GM23338 (cell line): ENCODE data around the gene OR9I1. TPM values are rescaled to one million over a fixed set of nuclear protein-coding genes. Genes with fewer than 3 reads are reported as not detected.

ENCODE experiments used
- ATAC-seq: fragments of 200-7000 bp; cut with Tn5 transposase; 3 replicates; pipeline ENCODE4 v1.9.1; 2020
- DNase-seq: peaks from one replicate; pipeline ENCODE4 v3.0.0-alpha.2; 2015; ENCODE audit warnings: low spot score
- H2AFZ ChIP-seq: fragments of 200-600 bp; sonication (generic); 2 replicates; pipeline ENCODE4 v1.8.0; 2016; ENCODE audit warnings: antibody characterized with exemption, mild to moderate bottlenecking, moderate library complexity
- H3F3A ChIP-seq: fragments of 200-600 bp; sonication (generic); replicated peaks from 2 replicates; pipeline ENCODE4 v1.8.0; 2017; ENCODE audit warnings: antibody characterized with exemption, mixed run types, low read depth
- H3K27ac ChIP-seq: fragments of 200-600 bp; sonication (generic); 2 replicates; pipeline ENCODE4 v1.6.1; 2016; ENCODE audit warnings: low read depth
- H3K27me3 ChIP-seq: fragments of 200-600 bp; sonication (generic); 2 replicates; pipeline ENCODE4 v1.8.0; 2016; ENCODE audit warnings: mild to moderate bottlenecking, mixed run types, moderate library complexity; ENCODE audit not compliant: insufficient read depth
- H3K36me3 ChIP-seq: fragments of 200-600 bp; sonication (generic); 2 replicates; pipeline ENCODE4 v1.8.0; 2016; ENCODE audit warnings: mild to moderate bottlenecking; ENCODE audit not compliant: insufficient read depth
- H3K4me1 ChIP-seq: fragments of 200-600 bp; sonication (generic); 2 replicates; pipeline ENCODE4 v1.8.0; 2016; ENCODE audit warnings: mild to moderate bottlenecking, moderate library complexity; ENCODE audit not compliant: insufficient read depth
- H3K4me2 ChIP-seq: fragments of 200-600 bp; sonication (generic); 2 replicates; pipeline ENCODE4 v1.7.1; 2017; ENCODE audit warnings: mixed run types
- H3K4me3 ChIP-seq: fragments of 200-600 bp; sonication (generic); 2 replicates; pipeline ENCODE4 v1.6.1; 2016; ENCODE audit warnings: mixed run types
- H3K79me2 ChIP-seq: fragments of 200-600 bp; sonication (generic); replicated peaks from 2 replicates; pipeline ENCODE4 v1.8.0; 2017; ENCODE audit warnings: mild to moderate bottlenecking; ENCODE audit not compliant: insufficient read depth
- H3K9me2 ChIP-seq: fragments of 200-600 bp; sonication (generic); 2 replicates; pipeline ENCODE4 v1.8.0; 2017; ENCODE audit not compliant: insufficient read depth
- H4K20me1 ChIP-seq: fragments of 200-600 bp; sonication (generic); replicated peaks from 2 replicates; pipeline ENCODE4 v1.8.0; 2017; ENCODE audit warnings: mild to moderate bottlenecking; ENCODE audit not compliant: insufficient read depth
- H3K27ac Mint-ChIP-seq: 2 replicates; pipeline ENCODE4 v1.8.0; 2020; ENCODE audit warnings: inconsistent platforms, mild to moderate bottlenecking, moderate library complexity, mixed read lengths
- H3K27me3 Mint-ChIP-seq: 3 replicates; pipeline ENCODE4 v1.8.0; 2022; ENCODE audit warnings: low read depth, mild to moderate bottlenecking, moderate library complexity, mixed read lengths, inconsistent platforms; ENCODE audit not compliant: insufficient read depth, poor library complexity
- H3K36me3 Mint-ChIP-seq: 3 replicates; pipeline ENCODE4 v1.8.0; 2021; ENCODE audit warnings: low read depth, mild to moderate bottlenecking, inconsistent platforms, moderate library complexity, mixed read lengths
- H3K4me1 Mint-ChIP-seq: 3 replicates; pipeline ENCODE4 v1.8.0; 2020; ENCODE audit warnings: mild to moderate bottlenecking, inconsistent platforms, mixed read lengths
- H3K4me3 Mint-ChIP-seq: 3 replicates; pipeline ENCODE4 v1.8.0; 2021; ENCODE audit warnings: moderate library complexity, mild to moderate bottlenecking, inconsistent platforms, mixed read lengths
- H3K9me3 Mint-ChIP-seq: 3 replicates; pipeline ENCODE4 v1.8.0; 2020; ENCODE audit warnings: moderate library complexity, mild to moderate bottlenecking, inconsistent platforms, mixed read lengths
- long read RNA-seq: library from polyadenylated mRNA; unstranded; transcript quantifications from one replicate; pipeline ENCODE4 v2.0.0, GENCODE V29; 2020; ENCODE audit not compliant: unreplicated experiment
- polyA plus RNA-seq: library from polyadenylated mRNA; unstranded; fragments of >200 nt; fragmentation: Nextera tagmentation; extraction: Ambion mirVana; gene quantifications from 2 replicates; pipeline ENCODE4 v1.2.1, GENCODE V29; 2016
- total RNA-seq: library from RNA; depleted of rRNA; stranded (reverse); fragments of >200 nt; shearing (Covaris generic); gene quantifications from 2 replicates; pipeline ENCODE4 v1.2.3, GENCODE V29; 2014; rRNA removed
- TF ChIP-seq, protein P1 (sequence below): IDR thresholded peaks from one replicate; pipeline ENCODE4 v1.6.1; 2018; ENCODE audit warnings: antibody characterized with exemption; ENCODE audit not compliant: unreplicated experiment
- TF ChIP-seq, protein P2 (sequence below): fragments of 250-450 bp; sonication (Bioruptor Pico); IDR thresholded peaks from 2 replicates; pipeline ENCODE4 v1.5.0; 2020; ENCODE audit warnings: mild to moderate bottlenecking, moderate library complexity

Gene OR9I1, protein sequence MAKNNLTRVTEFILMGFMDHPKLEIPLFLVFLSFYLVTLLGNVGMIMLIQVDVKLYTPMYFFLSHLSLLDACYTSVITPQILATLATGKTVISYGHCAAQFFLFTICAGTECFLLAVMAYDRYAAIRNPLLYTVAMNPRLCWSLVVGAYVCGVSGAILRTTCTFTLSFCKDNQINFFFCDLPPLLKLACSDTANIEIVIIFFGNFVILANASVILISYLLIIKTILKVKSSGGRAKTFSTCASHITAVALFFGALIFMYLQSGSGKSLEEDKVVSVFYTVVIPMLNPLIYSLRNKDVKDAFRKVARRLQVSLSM
- total RNA-seq: not detected in 2 replicates
- not detected in 2 replicates for polyA plus RNA-seq
- long read RNA-seq: 0 reads

DNA sequence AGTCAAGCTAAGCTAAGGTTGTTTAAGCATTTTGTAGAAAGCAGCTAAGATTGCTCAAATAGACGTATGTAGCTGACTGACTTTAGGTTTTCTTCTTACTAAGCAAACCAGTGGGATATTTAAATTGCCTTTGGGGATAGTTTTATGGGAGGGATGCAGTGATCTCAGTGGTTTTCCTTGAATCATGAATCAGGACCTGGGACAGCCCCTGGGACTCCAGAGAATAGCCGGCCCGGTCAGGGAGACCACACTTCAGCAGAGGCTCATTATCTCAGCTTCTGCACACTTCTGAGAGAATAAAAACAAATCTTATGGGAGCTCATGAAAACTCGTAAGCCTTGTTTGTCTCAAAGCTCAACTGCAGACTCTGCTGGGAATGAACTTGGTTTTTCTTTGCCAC, at the start of gene OR9I1:
Gene OR9I1 (minus strand): TSS at position 62 of the 400 bp plus-strand sequence. CDS start 6,086 bp downstream, outside the sequence.
- Mint-ChIP-seq H3K27me3 (no peaks in the 10 kb centered on the region), H3K9me3 (no peaks in the 10 kb centered on the region), H3K27ac (no peak within 1 kb of the TSS), H3K4me3 (no peak within 1 kb of the TSS), H3K4me1 (no peaks in the 10 kb centered on the region), H3K36me3 (no peaks in the 10 kb centered on the region)
- Histone ChIP-seq H4K20me1 (no peaks in the 10 kb centered on the region), H3K9me2 (no peaks in the 10 kb centered on the region), H3K79me2 (no peaks in the 10 kb centered on the region), H3K27ac (no peak within 1 kb of the TSS), H3K27me3 (no peaks in the 10 kb centered on the region), H3F3A (no peaks in the 10 kb centered on the region), H3K4me1 (no peaks in the 10 kb centered on the region), H3K36me3 (no peaks in the 10 kb centered on the region), H3K4me3 (no peak within 1 kb of the TSS), H2AFZ (no peak within 1 kb of the TSS), H3K4me2 (no peak within 1 kb of the TSS)
- no peak for ATAC-seq
- peak; percentile 17 for DNase-seq
- TF ChIP-seq, protein P1, sequence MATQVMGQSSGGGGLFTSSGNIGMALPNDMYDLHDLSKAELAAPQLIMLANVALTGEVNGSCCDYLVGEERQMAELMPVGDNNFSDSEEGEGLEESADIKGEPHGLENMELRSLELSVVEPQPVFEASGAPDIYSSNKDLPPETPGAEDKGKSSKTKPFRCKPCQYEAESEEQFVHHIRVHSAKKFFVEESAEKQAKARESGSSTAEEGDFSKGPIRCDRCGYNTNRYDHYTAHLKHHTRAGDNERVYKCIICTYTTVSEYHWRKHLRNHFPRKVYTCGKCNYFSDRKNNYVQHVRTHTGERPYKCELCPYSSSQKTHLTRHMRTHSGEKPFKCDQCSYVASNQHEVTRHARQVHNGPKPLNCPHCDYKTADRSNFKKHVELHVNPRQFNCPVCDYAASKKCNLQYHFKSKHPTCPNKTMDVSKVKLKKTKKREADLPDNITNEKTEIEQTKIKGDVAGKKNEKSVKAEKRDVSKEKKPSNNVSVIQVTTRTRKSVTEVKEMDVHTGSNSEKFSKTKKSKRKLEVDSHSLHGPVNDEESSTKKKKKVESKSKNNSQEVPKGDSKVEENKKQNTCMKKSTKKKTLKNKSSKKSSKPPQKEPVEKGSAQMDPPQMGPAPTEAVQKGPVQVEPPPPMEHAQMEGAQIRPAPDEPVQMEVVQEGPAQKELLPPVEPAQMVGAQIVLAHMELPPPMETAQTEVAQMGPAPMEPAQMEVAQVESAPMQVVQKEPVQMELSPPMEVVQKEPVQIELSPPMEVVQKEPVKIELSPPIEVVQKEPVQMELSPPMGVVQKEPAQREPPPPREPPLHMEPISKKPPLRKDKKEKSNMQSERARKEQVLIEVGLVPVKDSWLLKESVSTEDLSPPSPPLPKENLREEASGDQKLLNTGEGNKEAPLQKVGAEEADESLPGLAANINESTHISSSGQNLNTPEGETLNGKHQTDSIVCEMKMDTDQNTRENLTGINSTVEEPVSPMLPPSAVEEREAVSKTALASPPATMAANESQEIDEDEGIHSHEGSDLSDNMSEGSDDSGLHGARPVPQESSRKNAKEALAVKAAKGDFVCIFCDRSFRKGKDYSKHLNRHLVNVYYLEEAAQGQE: peak; percentile 52
- TF ChIP-seq, protein P2, sequence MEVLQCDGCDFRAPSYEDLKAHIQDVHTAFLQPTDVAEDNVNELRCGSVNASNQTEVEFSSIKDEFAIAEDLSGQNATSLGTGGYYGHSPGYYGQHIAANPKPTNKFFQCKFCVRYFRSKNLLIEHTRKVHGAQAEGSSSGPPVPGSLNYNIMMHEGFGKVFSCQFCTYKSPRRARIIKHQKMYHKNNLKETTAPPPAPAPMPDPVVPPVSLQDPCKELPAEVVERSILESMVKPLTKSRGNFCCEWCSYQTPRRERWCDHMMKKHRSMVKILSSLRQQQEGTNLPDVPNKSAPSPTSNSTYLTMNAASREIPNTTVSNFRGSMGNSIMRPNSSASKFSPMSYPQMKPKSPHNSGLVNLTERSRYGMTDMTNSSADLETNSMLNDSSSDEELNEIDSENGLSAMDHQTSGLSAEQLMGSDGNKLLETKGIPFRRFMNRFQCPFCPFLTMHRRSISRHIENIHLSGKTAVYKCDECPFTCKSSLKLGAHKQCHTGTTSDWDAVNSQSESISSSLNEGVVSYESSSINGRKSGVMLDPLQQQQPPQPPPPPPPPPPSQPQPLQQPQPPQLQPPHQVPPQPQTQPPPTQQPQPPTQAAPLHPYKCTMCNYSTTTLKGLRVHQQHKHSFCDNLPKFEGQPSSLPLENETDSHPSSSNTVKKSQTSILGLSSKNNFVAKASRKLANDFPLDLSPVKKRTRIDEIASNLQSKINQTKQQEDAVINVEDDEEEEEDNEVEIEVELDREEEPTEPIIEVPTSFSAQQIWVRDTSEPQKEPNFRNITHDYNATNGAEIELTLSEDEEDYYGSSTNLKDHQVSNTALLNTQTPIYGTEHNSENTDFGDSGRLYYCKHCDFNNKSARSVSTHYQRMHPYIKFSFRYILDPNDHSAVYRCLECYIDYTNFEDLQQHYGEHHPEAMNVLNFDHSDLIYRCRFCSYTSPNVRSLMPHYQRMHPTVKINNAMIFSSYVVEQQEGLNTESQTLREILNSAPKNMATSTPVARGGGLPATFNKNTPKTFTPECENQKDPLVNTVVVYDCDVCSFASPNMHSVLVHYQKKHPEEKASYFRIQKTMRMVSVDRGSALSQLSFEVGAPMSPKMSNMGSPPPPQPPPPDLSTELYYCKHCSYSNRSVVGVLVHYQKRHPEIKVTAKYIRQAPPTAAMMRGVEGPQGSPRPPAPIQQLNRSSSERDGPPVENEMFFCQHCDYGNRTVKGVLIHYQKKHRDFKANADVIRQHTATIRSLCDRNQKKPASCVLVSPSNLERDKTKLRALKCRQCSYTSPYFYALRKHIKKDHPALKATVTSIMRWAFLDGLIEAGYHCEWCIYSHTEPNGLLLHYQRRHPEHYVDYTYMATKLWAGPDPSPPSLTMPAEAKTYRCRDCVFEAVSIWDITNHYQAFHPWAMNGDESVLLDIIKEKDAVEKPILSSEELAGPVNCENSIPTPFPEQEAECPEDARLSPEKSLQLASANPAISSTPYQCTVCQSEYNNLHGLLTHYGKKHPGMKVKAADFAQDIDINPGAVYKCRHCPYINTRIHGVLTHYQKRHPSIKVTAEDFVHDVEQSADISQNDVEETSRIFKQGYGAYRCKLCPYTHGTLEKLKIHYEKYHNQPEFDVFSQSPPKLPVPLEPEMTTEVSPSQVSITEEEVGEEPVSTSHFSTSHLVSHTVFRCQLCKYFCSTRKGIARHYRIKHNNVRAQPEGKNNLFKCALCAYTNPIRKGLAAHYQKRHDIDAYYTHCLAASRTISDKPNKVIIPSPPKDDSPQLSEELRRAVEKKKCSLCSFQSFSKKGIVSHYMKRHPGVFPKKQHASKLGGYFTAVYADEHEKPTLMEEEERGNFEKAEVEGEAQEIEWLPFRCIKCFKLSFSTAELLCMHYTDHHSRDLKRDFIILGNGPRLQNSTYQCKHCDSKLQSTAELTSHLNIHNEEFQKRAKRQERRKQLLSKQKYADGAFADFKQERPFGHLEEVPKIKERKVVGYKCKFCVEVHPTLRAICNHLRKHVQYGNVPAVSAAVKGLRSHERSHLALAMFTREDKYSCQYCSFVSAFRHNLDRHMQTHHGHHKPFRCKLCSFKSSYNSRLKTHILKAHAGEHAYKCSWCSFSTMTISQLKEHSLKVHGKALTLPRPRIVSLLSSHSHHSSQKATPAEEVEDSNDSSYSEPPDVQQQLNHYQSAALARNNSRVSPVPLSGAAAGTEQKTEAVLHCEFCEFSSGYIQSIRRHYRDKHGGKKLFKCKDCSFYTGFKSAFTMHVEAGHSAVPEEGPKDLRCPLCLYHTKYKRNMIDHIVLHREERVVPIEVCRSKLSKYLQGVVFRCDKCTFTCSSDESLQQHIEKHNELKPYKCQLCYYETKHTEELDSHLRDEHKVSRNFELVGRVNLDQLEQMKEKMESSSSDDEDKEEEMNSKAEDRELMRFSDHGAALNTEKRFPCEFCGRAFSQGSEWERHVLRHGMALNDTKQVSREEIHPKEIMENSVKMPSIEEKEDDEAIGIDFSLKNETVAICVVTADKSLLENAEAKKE (CRISPR knock-in tag): no peak
